NCI-H2227 (cell line): ENCODE measurements around the gene GNG14.
A peak's percentile ranks its signal among the peaks of the same experiment; 100 is the strongest.
"Not testable (repeated sequence)": the region's sequence is repeated elsewhere in the genome, so short reads cannot be mapped to it uniquely, and the experiment has no call there.

Experiments used
- DNase-seq: peaks from one replicate; lab custom pipeline; 2025; ENCODE audit not compliant: unreplicated experiment; lab: John Stamatoyannopoulos, UW

Gene GNG14

GRCh38 chr19:12695096-12695495 is 7.3 kb downstream of the GNG14 start:
- no peak for DNase-seq

DNA sequence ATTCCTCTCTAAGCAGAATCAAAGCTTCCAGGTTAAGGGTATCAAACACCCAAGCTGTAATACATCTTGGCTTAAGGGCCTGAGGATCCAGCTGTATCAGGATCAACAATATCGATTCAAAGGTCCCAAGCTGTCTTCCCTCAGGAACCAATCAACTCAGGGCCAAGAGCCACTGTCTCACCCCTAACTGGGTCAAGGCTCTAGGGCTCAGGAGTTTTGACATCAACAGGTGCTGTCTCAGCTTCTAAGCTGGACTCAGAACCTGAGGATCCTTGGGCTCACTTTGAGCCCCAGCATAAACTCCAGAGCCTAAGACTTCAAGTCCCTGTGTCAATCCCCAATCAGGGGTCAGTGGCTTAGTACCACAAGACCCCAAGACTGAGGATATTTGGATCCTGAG is 7.7 kb downstream of the GNG14 start:
- no peak for DNase-seq

DNA sequence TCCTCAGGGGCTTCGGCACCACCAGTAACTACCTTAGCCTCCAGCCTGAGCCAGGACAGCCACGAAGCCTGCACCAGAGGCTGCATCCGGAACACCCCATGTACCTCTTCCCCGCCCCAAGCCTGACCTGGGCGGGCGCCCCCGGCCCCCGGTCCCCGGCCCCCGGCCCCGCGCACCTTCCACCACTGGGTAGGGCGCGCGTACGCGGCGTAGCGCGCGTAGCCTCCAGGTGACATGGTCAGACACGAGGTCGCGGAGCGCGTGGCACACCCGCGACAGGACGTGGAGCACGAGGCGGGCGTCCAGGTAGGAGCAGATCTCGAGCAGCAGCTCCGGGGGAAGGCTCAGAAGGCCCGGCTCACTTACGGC is 8.2 kb downstream of the GNG14 start:
- no peak for DNase-seq

DNA sequence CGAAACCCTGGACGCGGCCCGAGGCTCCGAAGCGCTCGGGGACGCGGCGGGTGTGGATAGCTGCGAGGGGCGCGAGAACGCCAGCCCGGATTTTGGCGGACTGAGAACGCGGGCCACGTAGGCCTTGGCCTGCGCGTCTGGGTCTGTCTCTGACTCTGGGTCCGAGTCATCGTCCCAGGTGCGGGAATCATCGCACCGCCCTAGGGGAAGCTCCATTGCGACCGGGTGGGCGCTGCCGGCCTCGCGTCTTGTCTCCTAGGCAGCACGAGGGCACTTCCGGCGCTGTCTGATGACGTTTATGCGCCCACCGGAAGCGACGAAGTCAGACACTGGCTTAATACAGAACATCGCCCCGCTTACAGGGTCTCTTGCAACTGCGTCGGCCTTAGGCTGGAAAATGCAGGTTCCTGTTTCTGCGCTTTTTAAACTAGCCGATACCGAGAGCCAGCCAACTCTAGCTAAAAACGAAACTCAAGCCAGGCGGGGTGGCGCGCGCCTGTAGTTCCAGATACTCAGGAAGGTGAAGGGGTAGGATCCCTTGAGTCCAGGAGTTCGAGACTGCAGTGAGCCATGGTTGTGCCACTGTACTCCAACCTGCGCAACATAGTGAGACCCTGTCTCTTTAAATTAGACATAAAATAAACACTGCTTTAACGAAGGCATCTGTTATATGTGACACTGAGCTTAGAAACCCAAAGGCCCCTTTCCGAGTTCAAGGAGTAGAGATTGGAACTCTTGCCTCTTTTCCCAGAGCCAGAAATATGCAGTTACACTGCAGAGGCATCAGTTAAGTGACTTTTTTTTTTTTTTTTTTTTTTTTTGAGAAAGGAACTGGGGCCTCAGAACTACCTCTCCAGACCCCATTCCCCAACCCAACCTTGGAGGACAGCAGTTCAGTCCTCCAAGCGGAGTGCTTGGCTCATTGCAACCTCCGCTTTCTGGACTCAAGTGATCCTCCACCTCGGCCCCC is 8.9 kb downstream of the GNG14 start, which contains the start of gene FBXW9:
FBXW9 (minus strand) TSS at position 266 of the 970 bp plus-strand sequence; CDS start at position 216, 50 bp downstream.
- DNase-seq, result peak; percentile 94

- DNase-seq, result not testable (repeated sequence)
Observed at GRCh38 chr19:12697425-12697824, 9.6 kb downstream of the GNG14 start.

- no peak for DNase-seq
Observed at GRCh38 chr19:12698138-12698537, 10.3 kb downstream of the GNG14 start.

- no peak for DNase-seq
Observed at GRCh38 chr19:12701596-12702282, 13.9 kb downstream of the GNG14 start.

- DNase-seq, result peak; percentile 62
Observed at GRCh38 chr19:12703046-12703445, 15.2 kb downstream of the GNG14 start.

DNA sequence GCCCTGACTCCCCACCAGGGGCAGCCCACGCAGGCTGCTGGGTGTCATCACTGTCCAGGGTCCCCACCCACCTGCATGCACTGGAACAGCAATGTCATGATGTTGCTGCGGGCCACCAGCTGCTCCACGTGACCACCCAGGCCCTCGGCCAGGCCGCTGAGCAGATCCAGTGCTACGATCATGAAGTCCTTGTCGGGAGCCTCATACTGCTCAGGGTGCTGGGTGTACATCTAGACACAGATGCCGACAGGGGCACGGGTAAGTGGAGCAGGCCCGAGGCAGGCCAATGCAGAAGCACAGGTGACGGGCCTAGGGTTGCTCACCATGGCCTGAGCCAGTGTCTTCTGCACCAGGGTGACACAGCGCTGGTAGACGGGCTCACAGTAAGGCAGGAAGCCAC is 17.4 kb downstream of the GNG14 start:
- DNase-seq, result no peak

DNA sequence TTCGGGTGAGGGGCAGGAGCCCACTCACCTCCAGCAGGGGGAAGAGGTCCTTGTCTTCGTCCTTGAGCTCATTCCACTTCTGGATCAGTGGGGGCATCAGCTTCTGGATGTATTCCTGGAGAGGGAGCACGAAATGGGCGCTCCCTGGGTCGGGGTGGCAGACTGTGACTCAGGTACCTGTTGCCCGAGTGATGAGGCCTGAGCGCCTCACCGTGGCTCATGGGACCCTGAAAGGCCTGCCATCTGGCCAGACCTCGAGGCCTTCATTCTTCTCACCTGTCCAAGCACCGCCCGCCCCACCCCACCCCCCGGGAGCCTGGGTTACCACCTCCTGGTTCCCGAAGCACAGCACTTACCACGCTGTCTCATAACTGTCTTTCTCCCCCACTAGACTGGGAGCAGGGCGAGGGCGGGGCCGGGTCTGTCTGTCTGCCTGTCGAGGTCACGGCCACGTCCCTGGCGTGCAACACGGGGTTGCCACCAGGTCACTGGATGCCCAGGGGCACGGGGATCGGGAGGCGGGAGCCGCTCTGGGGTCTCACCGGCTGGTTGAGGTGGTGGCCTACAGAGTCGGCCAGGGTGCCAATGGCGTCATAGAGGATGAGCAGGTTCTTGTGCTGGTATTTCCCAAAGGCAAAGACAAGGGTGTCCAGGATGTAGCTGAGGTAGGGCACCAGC is 18.0 kb downstream of the GNG14 start:
- DNase-seq, result no peak

- no peak for DNase-seq
Observed at GRCh38 chr19:12706332-12706718, 18.5 kb downstream of the GNG14 start.

DNA sequence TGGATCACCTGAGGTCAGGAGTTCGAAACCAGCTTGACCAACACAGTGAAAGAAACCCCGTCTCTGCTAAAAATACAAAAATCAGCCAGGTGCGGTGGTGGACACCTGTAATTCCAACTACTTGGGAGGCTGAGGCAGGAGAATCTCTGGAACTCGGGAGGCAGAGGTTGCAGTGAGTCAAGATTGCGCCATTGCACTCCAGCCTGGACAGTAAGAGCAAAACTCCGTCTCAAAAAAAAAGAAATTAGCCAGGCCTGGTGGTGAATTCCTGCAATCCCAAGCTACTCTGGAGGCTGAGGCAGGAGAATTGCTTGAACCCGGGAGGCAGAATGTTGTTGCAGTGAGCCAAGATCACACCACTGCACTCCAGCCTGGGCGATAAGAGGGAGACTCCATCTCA is 20.8 kb downstream of the GNG14 start:
- no peak for DNase-seq

GRCh38 chr19:12711187-12711586 is 23.4 kb downstream of the GNG14 start:
- no peak for DNase-seq

DNA sequence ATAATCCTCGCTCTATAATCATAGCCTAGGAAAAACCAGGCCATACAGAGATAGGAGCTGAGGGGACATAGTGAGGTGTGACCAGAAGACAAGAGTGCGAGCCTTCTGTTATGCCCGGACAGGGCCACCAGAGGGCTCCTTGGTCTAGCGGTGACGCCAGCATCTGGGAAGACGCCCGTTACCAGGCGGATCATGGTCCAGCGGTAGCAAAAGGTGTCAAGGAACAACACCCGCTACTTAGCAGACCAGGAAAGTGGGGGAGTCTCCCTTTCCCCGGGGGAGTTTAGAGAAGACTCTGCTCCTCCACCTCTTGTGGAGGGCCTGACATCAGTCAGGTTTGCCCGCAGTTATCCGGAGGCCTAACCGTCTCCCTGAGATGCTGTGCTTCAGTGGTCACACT is 24.3 kb downstream of the GNG14 start:
- DNase-seq, result not testable (repeated sequence)

- not testable (repeated sequence) for DNase-seq
Observed at GRCh38 chr19:12713304-12713703, 25.5 kb downstream of the GNG14 start.

DNA sequence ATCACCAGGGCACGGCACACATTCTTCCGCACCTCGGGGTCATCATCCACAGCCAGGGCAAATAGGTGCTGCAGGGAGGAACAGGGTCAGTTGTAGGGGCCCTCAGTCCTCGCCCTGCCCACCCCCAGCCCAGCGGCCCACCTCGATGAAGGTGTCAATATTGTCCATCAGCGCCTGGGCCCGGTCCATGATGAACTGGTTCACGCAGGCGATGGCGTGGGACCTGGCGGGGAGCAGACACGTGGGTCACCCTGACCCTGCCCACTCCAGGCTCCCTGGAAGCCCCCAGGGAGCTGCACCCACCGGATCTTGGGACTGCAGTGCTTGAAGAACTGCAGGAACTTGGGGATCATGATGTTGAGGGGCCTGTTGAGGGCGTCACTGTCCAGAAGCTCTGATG is 27.3 kb downstream of the GNG14 start:
- no peak for DNase-seq

DNA sequence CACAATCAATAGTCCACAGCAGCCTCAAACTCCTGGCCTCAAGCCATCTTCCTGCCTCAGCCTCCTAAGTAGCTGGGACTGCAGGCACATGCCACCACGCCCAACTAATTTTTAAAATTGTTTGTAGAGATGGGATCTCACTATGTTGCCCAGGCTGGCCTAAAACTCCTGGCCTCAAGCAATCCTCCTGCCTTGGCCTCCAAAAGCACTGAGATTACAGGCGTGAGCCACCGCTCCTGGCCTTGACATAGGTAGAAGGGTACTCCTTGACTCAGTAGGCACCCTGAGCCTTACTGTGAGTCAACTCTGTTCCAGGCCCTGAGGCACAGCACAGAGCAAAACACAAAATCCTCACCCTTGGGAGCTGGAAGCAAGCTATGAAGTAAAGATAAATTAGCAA is 28.1 kb downstream of the GNG14 start:
- no peak for DNase-seq

DNA sequence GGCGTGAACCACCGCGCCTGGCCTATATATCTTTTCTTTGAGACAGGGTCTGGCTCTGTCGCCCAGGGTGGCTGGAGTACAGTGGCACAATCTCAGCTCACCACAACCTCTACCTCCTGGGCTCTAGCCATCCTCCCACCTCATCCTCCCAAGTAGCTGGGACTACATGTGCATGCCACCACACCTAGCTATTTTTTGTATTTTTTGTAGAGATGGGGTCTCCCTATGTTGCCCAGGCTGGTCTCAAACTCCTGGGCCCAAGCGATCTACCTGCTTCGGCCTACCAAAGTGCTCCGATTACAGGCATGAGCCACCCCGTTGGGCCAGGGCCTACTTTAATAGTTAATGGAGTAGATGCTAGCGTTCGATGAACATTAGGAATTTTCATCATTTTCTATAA is 32.5 kb downstream of the GNG14 start:
- DNase-seq, result no peak

GRCh38 chr19:12720851-12721655 is 33.3 kb downstream of the GNG14 start:
- DNase-seq, result peak; percentile 53

DNA sequence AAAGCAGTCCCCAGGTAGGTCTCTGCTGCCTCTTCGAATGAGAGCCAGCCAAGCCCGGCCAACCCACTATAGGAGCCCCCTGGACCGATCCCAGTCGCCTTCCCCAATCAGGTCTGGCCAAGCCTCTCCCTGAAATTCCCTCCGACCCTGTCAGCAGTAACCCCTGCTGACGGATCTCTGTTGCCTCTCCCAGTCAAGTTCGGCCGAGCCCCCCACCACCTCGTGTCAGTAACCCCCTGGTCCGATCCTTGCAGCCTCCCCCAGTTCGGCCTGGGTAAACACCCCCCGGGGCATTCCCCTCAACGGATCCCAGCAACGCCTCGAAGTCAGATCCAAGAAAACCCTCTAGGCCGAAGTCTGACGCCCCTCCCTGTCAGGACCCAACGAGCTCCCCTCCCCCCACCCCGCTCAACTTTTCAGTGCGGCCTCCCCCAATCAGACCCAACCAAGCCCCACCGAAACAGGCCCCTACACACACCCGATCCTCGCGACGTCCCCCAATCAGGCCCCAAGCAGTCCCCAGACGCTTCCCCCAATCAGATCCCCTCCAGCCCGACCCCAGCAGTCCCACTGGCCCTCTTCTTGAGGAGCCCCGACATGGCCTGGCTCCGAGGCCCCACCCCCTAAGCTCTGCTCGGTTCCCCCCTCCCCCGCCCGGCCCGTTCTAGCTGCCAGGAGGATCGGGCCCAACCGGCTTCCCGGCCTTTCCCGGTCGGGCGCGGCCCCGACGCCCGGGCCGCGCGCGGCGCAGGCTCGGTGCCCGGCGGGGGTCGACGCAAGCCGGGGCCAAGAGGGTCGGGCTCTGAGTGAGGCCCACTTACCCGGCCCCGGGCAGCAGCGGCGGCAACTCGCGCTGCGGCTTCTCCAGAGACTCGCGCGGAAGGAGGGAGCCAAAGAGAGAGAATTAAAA is 34.1 kb downstream of the GNG14 start:
- DNase-seq, result peak; percentile 78
